Measurements from ENCODE around the gene LRCOL1. TPM values are rescaled to one million over a fixed set of nuclear protein-coding genes. Genes with fewer than 3 reads are reported as not detected.

LRCOL1 gene
- total RNA-seq, 2 donors from 2014 or later: not detected

- no peak overlapping the region for H3K27ac ChIP-seq
- peak in 1 of 4 donors; percentile 6 for DNase-seq
- TF ChIP-seq POLR2A (IDR thresholded peaks at IDR 0.05) (no peak), CTCF (IDR thresholded peaks at IDR 0.05) (no peak)
- no peaks in the 10 kb centered on the region for H3K9me3 ChIP-seq
- 94 to 95% methylated on average over 9 to 28 of the region's 28 CpGs for WGBS, 2 donors
- no peak overlapping the region for H3K4me3 ChIP-seq
- H3K4me1 ChIP-seq: no peaks in the 10 kb centered on the region
- intact Hi-C loops (cut with DNase I): no loop called here
- ATAC-seq: no peak
- peaks cover 0 to 10% of the 10 kb centered on the region in 2 donors for H3K36me3 ChIP-seq (replicated peaks in 1 of 2; ENCODE audit: insufficient read depth in 1 of 2, low read depth in 2 of 2)
- no peaks in the 10 kb centered on the region for H3K27me3 ChIP-seq
Observed at GRCh38 chr12:132641811-132642650, 31.6 kb upstream of the LRCOL1 start.

- Histone ChIP-seq H3K4me1 (no peaks in the 10 kb centered on the region), H3K27ac (no peak overlapping the region), H3K36me3 (replicated peaks in 1 of 2; ENCODE audit: insufficient read depth in 1 of 2, low read depth in 2 of 2) (peaks cover 0 to 10% of the 10 kb centered on the region in 2 donors), H3K9me3 (no peaks in the 10 kb centered on the region), H3K27me3 (no peaks in the 10 kb centered on the region), H3K4me3 (no peak overlapping the region)
- no peak for TF ChIP-seq POLR2A (IDR thresholded peaks at IDR 0.05)
- no peak for TF ChIP-seq CTCF (IDR thresholded peaks at IDR 0.05)
- intact Hi-C loops (cut with DNase I): no loop called here
- no peak for DNase-seq
- no peak for ATAC-seq
- 76 to 82% methylated on average over 7 to 10 of the region's 10 CpGs for WGBS, 2 donors
Observed at GRCh38 chr12:132640936-132641335, 30.6 kb upstream of the LRCOL1 start.

- H3K27ac ChIP-seq: no peak overlapping the region
- peaks cover 0 to 13% of the 10 kb centered on the region in 2 donors for H3K36me3 ChIP-seq (replicated peaks in 1 of 2; ENCODE audit: insufficient read depth in 1 of 2, low read depth in 2 of 2)
- WGBS, 2 donors: 86 to 94% methylated on average over 7 to 12 of the region's 12 CpGs
- no peaks in the 10 kb centered on the region for H3K9me3 ChIP-seq
- TF ChIP-seq POLR2A (IDR thresholded peaks at IDR 0.05) (no peak), CTCF (IDR thresholded peaks at IDR 0.05) (no peak)
- DNase-seq (no peak), ATAC-seq (no peak)
- H3K27me3 ChIP-seq: no peaks in the 10 kb centered on the region
- H3K4me1 ChIP-seq: no peaks in the 10 kb centered on the region
- no peak overlapping the region for H3K4me3 ChIP-seq
- intact Hi-C loops (cut with DNase I): no loop called here
Observed at GRCh38 chr12:132639956-132640520, 29.7 kb upstream of the LRCOL1 start.

GRCh38 chr12:132638541-132639408 is 28.4 kb upstream of the LRCOL1 start:
- H3K27me3 ChIP-seq: no peaks in the 10 kb centered on the region
- H3K27ac ChIP-seq: no peak overlapping the region
- H3K4me3 ChIP-seq: no peak overlapping the region
- H3K9me3 ChIP-seq: no peaks in the 10 kb centered on the region
- H3K4me1 ChIP-seq: no peaks in the 10 kb centered on the region
- peaks cover 0 to 13% of the 10 kb centered on the region in 2 donors for H3K36me3 ChIP-seq (replicated peaks in 1 of 2; ENCODE audit: insufficient read depth in 1 of 2, low read depth in 2 of 2)
- ATAC-seq (peak; percentile 36), DNase-seq (peak in 2 of 4 donors; percentile 31 to 49)
- intact Hi-C loops (cut with DNase I): no loop called here
- TF ChIP-seq CTCF (IDR thresholded peaks at IDR 0.05) (peak; percentile 51 to 62 (median 60)), POLR2A (IDR thresholded peaks at IDR 0.05) (no peak)
- 79 to 92% methylated on average over 16 to 25 of the region's 25 CpGs for WGBS, 2 donors
